IMR-90 (cell line): ENCODE measurements around the gene NFX1. TPM values are rescaled to one million over a fixed set of nuclear protein-coding genes. Genes with fewer than 3 reads are reported as not detected.

ENCODE experiments used
- ATAC-seq: fragments of 200-7000 bp; cut with Tn5 transposase; 2 replicates; pipeline ENCODE4 v1.9.1; 2020; ENCODE audit warnings: low read depth, mild to moderate bottlenecking, moderate library complexity
- BruUV-seq: library from RNA; stranded (reverse); fragments of 400-500 nt; replicated peaks from 2 replicates; lab custom pipeline; 2021; lab: Mats Ljungman, UMichigan
- CTCF ChIA-PET: fragments of 300-600 bp; formaldehyde crosslinking; extraction: SDS; loops from one replicate; lab custom pipeline; 2021; ENCODE audit warnings: antibody characterized with exemption; lab: Yijun Ruan, JAX
- POLR2A ChIA-PET: fragments of 300-600 bp; sonication (Branson Sonifier 250); formaldehyde crosslinking; loops from one replicate; lab custom pipeline; 2022; ENCODE audit warnings: antibody characterized with exemption; ENCODE audit not compliant: unreplicated experiment; lab: Charles Lee
- DNase-seq: peaks from one replicate; pipeline ENCODE4 v3.0.0; 2013
- H2AFZ ChIP-seq: replicated peaks from 2 replicates; pipeline ENCODE3; 2013; ENCODE audit warnings: low read length, mild to moderate bottlenecking; ENCODE audit not compliant: poor library complexity
- H2AK5ac ChIP-seq: 2 replicates; pipeline ENCODE4 v1.6.1; 2013; ENCODE audit warnings: low read depth, low read length, inconsistent platforms
- H2AK9ac ChIP-seq: replicated peaks from 2 replicates; pipeline ENCODE3; 2013; ENCODE audit warnings: mild to moderate bottlenecking, low read depth, low read length, moderate library complexity; ENCODE audit not compliant: poor library complexity
- H2BK120ac ChIP-seq: 2 replicates; pipeline ENCODE4 v1.6.1; 2013; ENCODE audit warnings: low read depth, low read length, inconsistent platforms
- H2BK15ac ChIP-seq: 3 replicates; pipeline ENCODE4 v1.6.1; 2013; ENCODE audit warnings: low read depth, low read length, inconsistent platforms
- H2BK20ac ChIP-seq: 2 replicates; pipeline ENCODE4 v1.6.1; 2013; ENCODE audit warnings: low read depth, mild to moderate bottlenecking, inconsistent platforms, low read length, moderate library complexity
- H2BK5ac ChIP-seq: 2 replicates; pipeline ENCODE4 v1.6.1; 2013; ENCODE audit warnings: mild to moderate bottlenecking, low read depth, low read length, inconsistent platforms; ENCODE audit not compliant: poor library complexity, severe bottlenecking
- H3K14ac ChIP-seq: replicated peaks from 2 replicates; pipeline ENCODE4 v1.6.1; 2013; ENCODE audit warnings: low read depth, low read length, inconsistent platforms
- H3K18ac ChIP-seq: 2 replicates; pipeline ENCODE4 v1.6.1; 2013; ENCODE audit warnings: low read depth, low read length, control low read depth
- H3K23ac ChIP-seq: 2 replicates; pipeline ENCODE4 v1.6.1; 2013; ENCODE audit warnings: low read depth, low read length, inconsistent platforms
- H3K27ac ChIP-seq: 2 replicates; pipeline ENCODE4 v1.5.1; 2013; ENCODE audit warnings: mild to moderate bottlenecking, control low read depth, low read length; ENCODE audit not compliant: insufficient read depth
- H3K27me3 ChIP-seq: 2 replicates; pipeline ENCODE4 v1.6.1; 2013; ENCODE audit warnings: low read length; ENCODE audit not compliant: control insufficient read depth, insufficient read depth
- H3K36me3 ChIP-seq: 2 replicates; pipeline ENCODE4 v1.6.1; 2013; ENCODE audit warnings: low read length, mixed read lengths; ENCODE audit not compliant: control insufficient read depth, insufficient read depth
- H3K4ac ChIP-seq: 2 replicates; pipeline ENCODE4 v1.6.1; 2013; ENCODE audit warnings: low read depth, low read length, inconsistent platforms
- H3K4me1 ChIP-seq: 2 replicates; pipeline ENCODE4 v1.6.1; 2013; ENCODE audit warnings: low read length, mixed read lengths; ENCODE audit not compliant: control insufficient read depth, insufficient read depth
- H3K4me2 ChIP-seq: 2 replicates; pipeline ENCODE4 v1.6.1; 2013; ENCODE audit warnings: low read depth, mild to moderate bottlenecking, control low read depth, low read length, moderate library complexity
- H3K4me3 ChIP-seq: 2 replicates; pipeline ENCODE4 v1.5.1; 2013; ENCODE audit warnings: low read depth, mild to moderate bottlenecking, control low read depth, low read length, moderate library complexity; ENCODE audit not compliant: insufficient read depth
- H3K56ac ChIP-seq: 2 replicates; pipeline ENCODE4 v1.6.1; 2013; ENCODE audit warnings: low read length, inconsistent platforms; ENCODE audit not compliant: insufficient read depth; ENCODE audit errors: extremely low read depth
- H3K79me1 ChIP-seq, 2 experiments: 2 replicates each; pipeline ENCODE4 v1.6.1; 2013; ENCODE audit warnings: low read length in 2 of 2, inconsistent platforms in 1 of 2, low read depth in 1 of 2
- H3K9ac ChIP-seq: 2 replicates; pipeline ENCODE4 v1.6.1; 2013; ENCODE audit warnings: low read depth, low read length, control low read depth
- H3K9me1 ChIP-seq: 2 replicates; pipeline ENCODE4 v1.6.1; 2013; ENCODE audit warnings: low read length, inconsistent platforms; ENCODE audit not compliant: insufficient read depth
- H3K9me3 ChIP-seq: 2 replicates; pipeline ENCODE4 v1.6.1; 2013; ENCODE audit warnings: low read length; ENCODE audit not compliant: control insufficient read depth, insufficient read depth
- H4K20me1 ChIP-seq: 2 replicates; pipeline ENCODE4 v1.6.1; 2013; ENCODE audit warnings: low read length, inconsistent platforms; ENCODE audit not compliant: insufficient read depth
- H4K5ac ChIP-seq: 2 replicates; pipeline ENCODE4 v1.6.1; 2013; ENCODE audit warnings: mild to moderate bottlenecking, low read depth, low read length, control low read depth
- H4K8ac ChIP-seq, 2 experiments: 2 replicates each; pipeline ENCODE4 v1.6.1; 2013; ENCODE audit warnings: low read depth in 2 of 2, low read length in 2 of 2, control low read depth in 1 of 2, inconsistent platforms in 1 of 2
- H4K91ac ChIP-seq: 2 replicates; pipeline ENCODE4 v1.6.1; 2013; ENCODE audit warnings: low read depth, low read length, inconsistent platforms; ENCODE audit not compliant: insufficient read depth
- BHLHE40 ChIP-seq: fragments of 150-350 bp; IDR thresholded peaks from 2 replicates; pipeline ENCODE4 v1.6.1; 2016; ENCODE audit warnings: mild to moderate bottlenecking, low read depth, low read length
- CEBPB ChIP-seq: IDR thresholded peaks from 2 replicates; pipeline ENCODE4 v1.6.1; 2012; ENCODE audit warnings: low read depth, low read length, improper control_type of control experiment
- CHD1 ChIP-seq: IDR thresholded peaks from 2 replicates; pipeline ENCODE4 v1.6.1; 2012; ENCODE audit warnings: low read depth, low read length, improper control_type of control experiment
- CTCF ChIP-seq: conservative IDR thresholded peaks from 2 replicates; pipeline ENCODE4 v1.5.1; 2012; ENCODE audit warnings: mild to moderate bottlenecking, low read depth, low read length, improper control_type of control experiment
- FOS ChIP-seq: fragments of 150-350 bp; IDR thresholded peaks from 2 replicates; pipeline ENCODE4 v1.6.1; 2016; ENCODE audit warnings: low read depth, low read length
- MAFK ChIP-seq: IDR thresholded peaks from 2 replicates; pipeline ENCODE4 v1.6.1; 2012; ENCODE audit warnings: low read depth, low read length, improper control_type of control experiment
- MAZ ChIP-seq: IDR thresholded peaks from 2 replicates; pipeline ENCODE4 v1.6.1; 2012; ENCODE audit warnings: low read depth, mild to moderate bottlenecking, low read length, improper control_type of control experiment, moderate library complexity, borderline replicate concordance
- MXI1 ChIP-seq: IDR thresholded peaks from 2 replicates; pipeline ENCODE4 v1.6.1; 2012; ENCODE audit warnings: low read depth, mild to moderate bottlenecking, low read length, moderate library complexity, borderline replicate concordance
- NFE2L2 ChIP-seq: fragments of 150-350 bp; IDR thresholded peaks from 2 replicates; pipeline ENCODE4 v1.6.1; 2016; ENCODE audit warnings: low read depth, mild to moderate bottlenecking, low read length
- POLR2A ChIP-seq: IDR thresholded peaks from 2 replicates; pipeline ENCODE4 v1.6.1; 2012; ENCODE audit warnings: mild to moderate bottlenecking, low read depth, low read length
- RAD21 ChIP-seq: IDR thresholded peaks from 2 replicates; pipeline ENCODE4 v1.6.1; 2012; ENCODE audit warnings: low read length, improper control_type of control experiment
- RCOR1 ChIP-seq: IDR thresholded peaks from 2 replicates; pipeline ENCODE4 v1.6.1; 2012; ENCODE audit warnings: mild to moderate bottlenecking, low read length, improper control_type of control experiment; ENCODE audit not compliant: insufficient replicate concordance
- RFX5 ChIP-seq: IDR thresholded peaks from 2 replicates; pipeline ENCODE4 v1.8.0; 2012; ENCODE audit warnings: low read depth, mild to moderate bottlenecking, low read length, moderate library complexity
- SMC3 ChIP-seq: fragments of 150-350 bp; IDR thresholded peaks from 2 replicates; pipeline ENCODE4 v1.6.1; 2016; ENCODE audit warnings: low read depth, mild to moderate bottlenecking, antibody characterized with exemption, low read length, moderate library complexity
- USF2 ChIP-seq: fragments of 150-350 bp; IDR thresholded peaks from 2 replicates; pipeline ENCODE4 v1.6.1; 2017; ENCODE audit warnings: mild to moderate bottlenecking, antibody characterized with exemption, low read length, low read depth
- WGBS, 2 experiments: methylation state at CpG; one replicate each; pipeline versions ENCODE4 v1.1.5 to v1.1.7; 2013; ENCODE audit warnings: missing lambda C conversion rate in 2 of 2; ENCODE audit not compliant: insufficient read length in 1 of 2; ENCODE audit errors: extremely low coverage in 2 of 2; 5-methylcytosine and 5-hydroxymethylcytosine counted together
- dilution Hi-C: fragments of 300-500 bp; cut with HindIII; formaldehyde crosslinking; loops from one replicate; pipeline ENCODE4 v1.14.3; 2018; ENCODE audit warnings: low sequenced_read_pairs; ENCODE audit not compliant: unreplicated experiment
- in situ Hi-C: fragments of 300-500 bp; cut with MboI; formaldehyde crosslinking; loops from 3 replicates; pipeline ENCODE4 v1.14.3; 2019; ENCODE audit warnings: low sequenced_read_pairs, inconsistent platforms, mixed read lengths
- intact Hi-C: fragments of 100-400 bp; cut with micrococcal nuclease; formaldehyde crosslinking; loops from 2 replicates; pipeline ENCODE4 v1.10.0; 2022
- polyA plus RNA-seq, 3 experiments: library from polyadenylated mRNA; depleted of rRNA; stranded (reverse); fragments of >200 nt; gene quantifications; 2 replicates each; pipeline ENCODE4 v1.2.3, GENCODE V29; 2012; ENCODE audit warnings: low replicate concordance in 1 of 3
- total RNA-seq: library from RNA; depleted of rRNA; stranded (reverse); fragments of >200 nt; gene quantifications from 2 replicates; pipeline ENCODE4 v1.2.3, GENCODE V29; 2012
- TF ChIP-seq, protein P1 (sequence below): fragments of 150-350 bp; IDR thresholded peaks from 2 replicates; pipeline ENCODE4 v1.6.1; 2016; ENCODE audit warnings: low read depth, mild to moderate bottlenecking, low read length, moderate library complexity, borderline replicate concordance

Gene NFX1
- total and polyA plus RNA-seq, 2 of the 4 experiments (the other 2 are of a cell fraction), result 27.0 to 36.0 TPM

- no peaks in the 10 kb centered on the region for H3K4me1 ChIP-seq
- H3K4ac ChIP-seq, result no peak overlapping the region
- no peak overlapping the region for H2AK9ac ChIP-seq
- no peak overlapping the region for H2BK5ac ChIP-seq
- ChIA-PET POLR2A (no interaction called here), CTCF (no interaction called here)
- dilution Hi-C loops (no loop called here), intact Hi-C loops (no loop called here), in situ Hi-C loops (loop anchor here (25.0 kb wide), 1 partner anchor 292 kb away; no protein-coding TSS in a partner anchor)
- H3K27me3 ChIP-seq, result peaks cover 19% of the 10 kb centered on the region
- H4K8ac ChIP-seq, result no peak overlapping the region
- no peaks in the 10 kb centered on the region for H3K9me1 ChIP-seq
- WGBS, 2 experiments, result 39% methylated on average over 3 of the region's 10 CpGs; no CpG with 5 or more reads in 1 of the 2 experiments
- no peak overlapping the region for H3K56ac ChIP-seq
- no peak overlapping the region for H3K27ac ChIP-seq
- no peaks in the 10 kb centered on the region for H3K9me3 ChIP-seq
- TF ChIP-seq, protein P1, sequence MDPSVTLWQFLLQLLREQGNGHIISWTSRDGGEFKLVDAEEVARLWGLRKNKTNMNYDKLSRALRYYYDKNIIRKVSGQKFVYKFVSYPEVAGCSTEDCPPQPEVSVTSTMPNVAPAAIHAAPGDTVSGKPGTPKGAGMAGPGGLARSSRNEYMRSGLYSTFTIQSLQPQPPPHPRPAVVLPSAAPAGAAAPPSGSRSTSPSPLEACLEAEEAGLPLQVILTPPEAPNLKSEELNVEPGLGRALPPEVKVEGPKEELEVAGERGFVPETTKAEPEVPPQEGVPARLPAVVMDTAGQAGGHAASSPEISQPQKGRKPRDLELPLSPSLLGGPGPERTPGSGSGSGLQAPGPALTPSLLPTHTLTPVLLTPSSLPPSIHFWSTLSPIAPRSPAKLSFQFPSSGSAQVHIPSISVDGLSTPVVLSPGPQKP, result no peak
- TF ChIP-seq MAFK (no peak), RCOR1 (no peak), CEBPB (no peak), MXI1 (no peak), CTCF (no peak), POLR2A (no peak), RAD21 (no peak), MAZ (no peak), NFE2L2 (no peak), RFX5 (no peak), BHLHE40 (no peak), SMC3 (no peak), FOS (no peak), CHD1 (no peak), USF2 (no peak)
- H3K14ac ChIP-seq, result no peak overlapping the region
- no peak for DNase-seq
- no peak overlapping the region for H4K5ac ChIP-seq
- H3K9ac ChIP-seq, result no peak overlapping the region
- H3K79me1 ChIP-seq, result no peaks in the 10 kb centered on the region
- no peak overlapping the region for H3K4me2 ChIP-seq
- no peak overlapping the region for H2AFZ ChIP-seq
- no peak overlapping the region for H3K4me3 ChIP-seq
- H2BK120ac ChIP-seq, result no peak overlapping the region
- no peak for ATAC-seq
- H4K20me1 ChIP-seq, result no peaks in the 10 kb centered on the region
- no peak overlapping the region for H2BK15ac ChIP-seq
- no peak overlapping the region for H3K23ac ChIP-seq
- no peak overlapping the region for H2BK20ac ChIP-seq
- no TSS peak for BruUV-seq
- no peaks in the 10 kb centered on the region for H3K36me3 ChIP-seq
- H4K91ac ChIP-seq, result no peak overlapping the region
- H2AK5ac ChIP-seq, result no peak overlapping the region
- H3K18ac ChIP-seq, result no peak overlapping the region
Observed at GRCh38 chr9:33419708-33420303, 129.5 kb downstream of the NFX1 start.
